Activated T-helper 2 cell treated with anti-CD3 and anti-CD28 coated beads, Interferon-gamma antibody, Interleukin-2, Interleukin-4, amounts not matched to agents 10 μg/mL and 5 μg/mL and 100 μg/mL, durations not matched to agents 14 hours and 24 hours and 36 hours (primary cell): ENCODE data around the gene MTMR1. TPM values are rescaled to one million over a fixed set of nuclear protein-coding genes. Genes with fewer than 3 reads are reported as not detected.

ENCODE experiments used
- DNase-seq: peaks from one replicate; pipeline ENCODE4 v3.0.0; 2021; ENCODE audit warnings: low spot score
- H3K27ac Mint-ChIP-seq: one replicate; pipeline ENCODE4 v1.8.0; 2021; ENCODE audit warnings: mixed read lengths
- H3K27me3 Mint-ChIP-seq: one replicate; pipeline ENCODE4 v1.8.0; 2021; ENCODE audit warnings: low read depth, mixed read lengths
- H3K36me3 Mint-ChIP-seq: one replicate; pipeline ENCODE4 v1.8.0; 2021; ENCODE audit warnings: low read depth, mixed read lengths
- H3K4me1 Mint-ChIP-seq: one replicate; pipeline ENCODE4 v1.8.0; 2021; ENCODE audit warnings: low read depth, mixed read lengths
- H3K4me3 Mint-ChIP-seq: one replicate; pipeline ENCODE4 v1.8.0; 2021; ENCODE audit warnings: low read depth, mild to moderate bottlenecking, moderate library complexity, mixed read lengths
- H3K9me3 Mint-ChIP-seq: one replicate; pipeline ENCODE4 v1.8.0; 2021; ENCODE audit warnings: mixed read lengths
- intact Hi-C: fragments of 100-400 bp; cut with micrococcal nuclease; formaldehyde crosslinking; loops from one replicate; pipeline ENCODE4 v1.15.1; 2023
- total RNA-seq: library from RNA; stranded (reverse); gene quantifications from 2 replicates; pipeline ENCODE4 v1.2.3, GENCODE V29; 2022

The MTMR1 gene
- total RNA-seq, 1 donor from 2014 or later: 32.5 TPM

DNA sequence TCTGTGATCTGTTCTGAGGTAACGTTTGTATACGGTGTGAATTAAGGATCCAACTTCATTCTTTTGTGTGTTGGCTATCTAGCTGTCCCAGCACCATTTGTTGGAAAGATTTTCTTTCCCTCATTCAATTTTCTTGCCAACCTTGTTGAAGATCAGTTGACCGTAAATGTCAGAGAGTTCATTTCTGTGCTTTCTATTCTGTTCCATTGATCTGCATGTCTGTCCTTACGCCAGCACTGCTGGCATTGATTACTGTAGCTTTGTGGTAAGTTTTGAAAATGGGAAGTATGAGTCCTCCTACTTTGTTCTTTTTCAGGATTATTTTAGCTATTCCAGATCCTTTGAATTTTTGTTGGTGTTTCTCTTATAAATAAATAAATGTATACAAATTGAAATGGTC is 60.8 kb downstream of the MTMR1 start:
- intact Hi-C loops: no loop called here
- Mint-ChIP-seq H3K27ac (no peak overlapping the region), H3K4me1 (no peaks in the 10 kb centered on the region), H3K27me3 (no peaks in the 10 kb centered on the region), H3K9me3 (no peaks in the 10 kb centered on the region), H3K36me3 (peaks cover 52% of the 10 kb centered on the region), H3K4me3 (no peak overlapping the region)
- no peak for DNase-seq

DNA sequence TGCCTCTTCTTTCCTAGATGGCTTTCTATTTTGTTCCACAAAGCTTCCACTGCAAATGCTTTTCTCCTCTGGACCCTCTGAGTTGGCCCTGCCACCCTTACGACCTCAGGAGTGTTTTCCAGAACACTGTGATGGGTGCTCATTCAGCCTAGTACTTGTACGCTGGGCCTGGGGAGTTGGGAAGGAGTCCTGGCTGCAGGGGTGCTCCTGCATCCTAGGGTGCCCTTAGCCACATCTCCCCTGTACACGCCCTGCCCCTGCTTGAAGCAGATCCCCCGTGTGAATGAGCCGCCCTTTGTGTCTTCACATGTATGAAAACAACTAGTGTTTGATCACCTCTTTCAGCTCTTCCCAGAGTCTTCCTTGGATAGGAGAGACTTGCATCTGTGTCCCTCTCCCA is 64.2 kb downstream of the MTMR1 start:
- H3K27ac Mint-ChIP-seq: no peak overlapping the region

DNA sequence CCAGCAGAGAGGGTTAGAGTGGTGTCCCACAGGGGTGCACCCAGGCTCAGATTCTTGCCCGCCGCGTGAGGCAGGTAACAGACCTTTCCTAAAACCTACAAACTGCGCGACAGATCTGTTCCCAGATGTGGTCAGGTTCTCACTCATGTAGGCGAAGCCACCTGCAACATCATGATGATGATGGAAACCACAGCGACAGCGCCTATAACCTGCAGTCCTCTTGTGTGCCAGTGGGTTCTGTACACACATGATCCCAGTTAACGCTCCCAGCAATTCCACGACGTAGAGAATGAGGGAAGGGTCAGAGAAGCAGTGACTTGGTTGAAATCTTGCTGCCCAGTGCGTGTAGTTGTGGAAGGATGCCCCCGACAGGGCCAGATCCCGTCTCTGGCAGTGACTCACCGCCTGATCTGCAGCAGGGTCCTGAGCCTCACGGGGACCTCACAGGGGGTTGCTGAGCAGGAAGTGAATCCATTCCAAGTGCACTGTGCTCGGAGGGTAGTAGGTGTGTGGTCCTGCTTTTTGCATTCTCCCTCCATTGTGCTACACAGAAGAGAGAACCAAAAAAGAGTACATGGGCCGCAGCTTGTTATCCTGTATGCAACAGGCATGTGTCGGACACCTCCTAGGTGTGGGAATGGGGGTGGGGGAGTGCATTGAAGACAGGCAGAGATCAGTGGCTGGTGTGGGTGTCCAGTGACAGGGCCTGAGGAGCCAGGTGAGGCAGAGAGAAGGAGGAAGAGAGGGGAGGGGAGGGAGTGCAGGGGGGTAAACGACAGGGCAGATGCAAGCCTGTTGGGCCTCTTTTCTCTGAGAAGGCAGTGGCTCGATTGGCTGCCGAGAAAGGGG is 66.6 kb downstream of the MTMR1 start:
- DNase-seq: no peak
- Mint-ChIP-seq H3K27me3 (no peaks in the 10 kb centered on the region), H3K4me3 (no peak overlapping the region), H3K9me3 (no peaks in the 10 kb centered on the region), H3K27ac (no peak overlapping the region), H3K36me3 (peaks cover 26% of the 10 kb centered on the region), H3K4me1 (no peaks in the 10 kb centered on the region)
- intact Hi-C loops: no loop called here

More for the DNA sequence above, 64.2 kb downstream of the MTMR1 start:
- Mint-ChIP-seq H3K4me3 (no peak overlapping the region), H3K9me3 (no peaks in the 10 kb centered on the region), H3K27me3 (no peaks in the 10 kb centered on the region), H3K4me1 (no peaks in the 10 kb centered on the region), H3K36me3 (peaks cover 41% of the 10 kb centered on the region)
- intact Hi-C loops: no loop called here
- DNase-seq: no peak

DNA sequence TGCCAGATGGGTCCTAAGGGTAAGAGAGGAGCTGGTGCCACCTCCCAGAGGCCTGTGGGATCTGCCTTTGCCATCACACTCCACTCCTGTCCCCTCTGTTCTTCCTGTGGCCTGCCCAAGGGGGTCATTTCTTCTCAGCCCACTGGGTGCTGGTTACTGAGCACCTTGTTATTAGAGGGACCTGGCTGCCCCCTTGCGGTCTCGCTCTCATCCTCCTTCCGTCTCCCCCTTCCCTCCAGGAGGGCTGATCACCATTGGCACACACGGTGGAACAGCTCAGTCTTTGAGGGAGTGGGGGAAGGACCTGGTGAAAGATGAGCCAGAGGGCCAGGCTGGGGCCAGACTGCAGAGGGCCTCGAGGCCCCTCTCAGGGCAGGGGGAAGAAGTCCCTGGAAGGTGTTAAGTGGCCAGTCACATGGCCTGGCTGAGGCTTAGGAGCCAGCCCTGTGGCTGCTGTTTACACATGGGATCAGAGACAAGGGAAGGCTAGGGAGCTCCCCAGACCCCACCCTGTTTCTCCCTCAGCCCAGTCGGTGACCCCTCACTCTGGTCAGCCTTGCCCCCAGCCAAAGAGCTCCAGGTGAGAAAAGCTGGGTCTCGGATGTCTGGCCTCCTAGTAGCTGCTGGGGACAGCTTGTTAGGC is 68.1 kb downstream of the MTMR1 start:
- no peaks in the 10 kb centered on the region for H3K4me1 Mint-ChIP-seq
- no peak for DNase-seq
- H3K4me3 Mint-ChIP-seq: no peak overlapping the region
- H3K9me3 Mint-ChIP-seq: no peaks in the 10 kb centered on the region
- H3K27ac Mint-ChIP-seq: no peak overlapping the region
- intact Hi-C loops: no loop called here
- H3K36me3 Mint-ChIP-seq: peaks cover 19% of the 10 kb centered on the region
- no peaks in the 10 kb centered on the region for H3K27me3 Mint-ChIP-seq

DNA sequence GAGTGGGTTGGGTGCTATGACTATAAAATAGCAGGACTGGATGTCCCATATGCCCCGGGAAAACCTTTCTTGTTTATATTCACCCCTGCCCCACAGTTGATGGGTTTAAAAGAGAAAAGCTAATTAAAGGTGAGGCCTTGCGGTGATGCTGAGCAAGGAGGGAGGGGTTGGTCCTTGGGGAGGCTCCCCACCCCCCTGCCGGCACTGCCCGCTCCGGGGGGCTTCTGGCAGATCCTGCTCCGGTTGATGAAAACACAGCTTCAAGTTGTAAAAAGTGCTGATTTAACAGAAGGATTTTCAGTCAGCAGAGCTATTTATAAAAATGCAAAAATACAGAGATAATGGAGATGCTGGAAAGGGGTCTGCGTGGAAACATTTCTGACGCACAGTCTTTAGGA is 68.6 kb downstream of the MTMR1 start:
- H3K27ac Mint-ChIP-seq: no peak overlapping the region
- DNase-seq: no peak
- H3K27me3 Mint-ChIP-seq: no peaks in the 10 kb centered on the region
- H3K9me3 Mint-ChIP-seq: no peaks in the 10 kb centered on the region
- peaks cover 19% of the 10 kb centered on the region for H3K36me3 Mint-ChIP-seq
- intact Hi-C loops: no loop called here
- H3K4me3 Mint-ChIP-seq: no peak overlapping the region
- no peaks in the 10 kb centered on the region for H3K4me1 Mint-ChIP-seq

DNA sequence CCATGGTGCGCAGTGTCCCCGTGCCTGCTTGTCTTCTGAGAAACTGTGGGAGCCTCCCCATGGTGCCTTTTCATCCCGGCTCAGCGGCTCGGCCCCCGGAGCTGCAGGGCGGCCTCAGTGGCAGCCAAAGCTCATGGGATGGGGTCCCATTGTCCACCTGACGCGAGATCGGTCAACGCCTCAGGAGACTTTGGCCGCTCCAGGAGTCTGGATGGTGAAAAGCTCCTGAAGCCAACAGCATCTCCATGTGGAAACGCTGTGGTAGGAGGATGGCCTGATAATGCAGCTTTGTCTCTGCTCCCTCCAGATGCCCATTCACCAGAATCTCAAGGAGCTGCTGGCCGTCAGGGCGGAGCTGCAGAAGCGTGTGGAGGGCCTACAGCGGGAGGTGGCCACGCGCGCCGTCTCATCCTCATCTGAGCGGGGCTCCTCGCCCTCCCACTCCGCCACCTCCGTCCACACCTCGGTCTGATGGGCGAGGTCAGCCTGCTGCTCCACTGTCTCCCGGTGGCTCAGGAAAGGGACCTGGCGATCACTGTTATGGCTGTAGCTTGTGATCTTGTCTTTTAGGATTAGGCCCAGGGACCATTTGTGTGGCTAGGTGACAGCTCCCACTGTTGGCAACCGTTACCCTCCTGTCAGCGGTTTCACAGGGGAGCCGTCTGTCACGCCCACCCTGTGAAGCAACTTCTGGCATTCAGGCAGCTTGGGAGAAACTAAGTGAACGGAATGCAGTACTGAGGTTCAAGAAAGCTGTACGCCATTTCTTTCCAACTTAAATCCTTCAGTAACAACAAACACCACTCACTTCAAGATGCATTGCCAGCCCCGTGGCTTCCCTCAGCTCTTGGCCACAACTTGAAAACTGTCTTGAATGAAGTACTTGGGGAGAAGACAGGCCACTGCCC is 69.3 kb downstream of the MTMR1 start:
- DNase-seq: no peak
- no peak overlapping the region for H3K4me3 Mint-ChIP-seq

DNA sequence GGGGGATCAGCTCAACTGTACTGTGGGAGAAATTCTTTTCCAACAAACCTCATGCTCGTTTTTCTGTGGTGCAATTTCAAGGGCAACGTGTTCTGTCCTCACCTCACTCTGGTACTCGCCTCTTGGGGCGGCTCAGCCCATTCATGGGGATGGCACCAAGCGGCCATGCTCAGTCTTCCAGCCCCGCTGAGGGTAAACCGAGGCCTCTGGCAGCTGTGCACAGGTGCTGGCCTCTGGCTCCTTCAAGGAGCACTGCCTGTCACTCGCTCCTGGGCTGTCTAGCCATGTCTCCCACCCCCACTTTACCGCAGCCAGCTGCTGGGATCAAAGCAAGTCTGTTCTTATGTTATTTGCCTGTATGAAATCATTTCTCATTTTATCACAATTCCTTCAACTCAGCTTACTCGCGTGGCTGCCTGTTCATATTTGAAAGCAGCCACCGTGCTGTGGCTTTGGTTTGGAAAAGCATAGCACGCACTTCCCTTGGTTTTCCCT is 70.2 kb downstream of the MTMR1 start:
- no peak overlapping the region for H3K27ac Mint-ChIP-seq
- peaks cover 2% of the 10 kb centered on the region for H3K4me1 Mint-ChIP-seq
- no peak overlapping the region for H3K4me3 Mint-ChIP-seq
- H3K27me3 Mint-ChIP-seq: no peaks in the 10 kb centered on the region
- intact Hi-C loops: no loop called here
- H3K36me3 Mint-ChIP-seq: peaks cover 10% of the 10 kb centered on the region
- DNase-seq: no peak
- no peaks in the 10 kb centered on the region for H3K9me3 Mint-ChIP-seq

More for the DNA sequence above, 69.3 kb downstream of the MTMR1 start:
- peaks cover 12% of the 10 kb centered on the region for H3K36me3 Mint-ChIP-seq
- H3K27ac Mint-ChIP-seq: no peak overlapping the region
- no peaks in the 10 kb centered on the region for H3K27me3 Mint-ChIP-seq
- intact Hi-C loops: no loop called here
- H3K9me3 Mint-ChIP-seq: no peaks in the 10 kb centered on the region
- no peaks in the 10 kb centered on the region for H3K4me1 Mint-ChIP-seq

DNA sequence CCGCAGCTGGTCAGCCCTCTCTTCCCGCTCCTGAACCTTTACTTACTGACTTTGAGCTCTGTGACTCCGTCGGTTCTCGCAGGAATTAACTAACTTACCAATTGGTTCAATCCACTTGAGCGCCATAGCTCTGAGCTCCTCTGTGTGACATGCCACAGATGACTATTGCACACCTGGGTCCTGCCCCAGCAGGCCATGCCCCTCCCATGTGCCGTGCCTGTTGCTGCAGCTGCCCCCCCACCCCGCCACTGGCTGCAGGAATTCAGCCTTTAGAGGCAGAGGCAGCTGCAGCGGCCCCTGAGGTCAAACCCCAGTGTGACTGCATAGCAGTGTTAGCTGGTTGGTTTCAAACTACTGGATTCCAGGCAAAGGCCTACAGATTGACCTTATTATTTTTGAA is 70.6 kb downstream of the MTMR1 start:
- DNase-seq: no peak
- Mint-ChIP-seq H3K36me3 (peaks cover 8% of the 10 kb centered on the region), H3K27ac (no peak overlapping the region), H3K4me1 (peaks cover 2% of the 10 kb centered on the region), H3K9me3 (no peaks in the 10 kb centered on the region), H3K4me3 (no peak overlapping the region), H3K27me3 (no peaks in the 10 kb centered on the region)
- intact Hi-C loops: no loop called here

DNA sequence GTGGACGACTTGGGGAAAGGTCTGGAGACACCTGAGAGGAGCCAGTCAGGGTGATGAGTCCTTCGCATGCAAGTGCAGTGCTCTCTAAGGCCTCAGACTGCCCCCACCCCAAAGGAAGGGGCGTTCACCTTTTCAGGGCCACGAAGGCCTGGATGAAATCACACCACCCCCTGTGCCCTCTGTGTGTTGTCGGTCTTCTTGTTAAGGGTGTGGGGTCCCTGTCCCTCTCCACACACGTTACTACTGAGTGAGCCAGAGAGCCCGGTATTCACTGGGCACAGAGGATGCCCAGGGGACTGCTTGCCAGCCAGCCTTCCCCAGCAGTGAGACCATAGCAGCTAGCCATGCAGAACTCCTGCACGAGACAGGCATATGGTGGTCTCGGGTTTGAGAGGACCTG is 72.0 kb downstream of the MTMR1 start:
- Mint-ChIP-seq H3K27me3 (no peaks in the 10 kb centered on the region), H3K9me3 (no peaks in the 10 kb centered on the region), H3K4me3 (no peak overlapping the region), H3K27ac (no peak overlapping the region), H3K36me3 (no peaks in the 10 kb centered on the region), H3K4me1 (peaks cover 2% of the 10 kb centered on the region)
- intact Hi-C loops: no loop called here
- DNase-seq: no peak

DNA sequence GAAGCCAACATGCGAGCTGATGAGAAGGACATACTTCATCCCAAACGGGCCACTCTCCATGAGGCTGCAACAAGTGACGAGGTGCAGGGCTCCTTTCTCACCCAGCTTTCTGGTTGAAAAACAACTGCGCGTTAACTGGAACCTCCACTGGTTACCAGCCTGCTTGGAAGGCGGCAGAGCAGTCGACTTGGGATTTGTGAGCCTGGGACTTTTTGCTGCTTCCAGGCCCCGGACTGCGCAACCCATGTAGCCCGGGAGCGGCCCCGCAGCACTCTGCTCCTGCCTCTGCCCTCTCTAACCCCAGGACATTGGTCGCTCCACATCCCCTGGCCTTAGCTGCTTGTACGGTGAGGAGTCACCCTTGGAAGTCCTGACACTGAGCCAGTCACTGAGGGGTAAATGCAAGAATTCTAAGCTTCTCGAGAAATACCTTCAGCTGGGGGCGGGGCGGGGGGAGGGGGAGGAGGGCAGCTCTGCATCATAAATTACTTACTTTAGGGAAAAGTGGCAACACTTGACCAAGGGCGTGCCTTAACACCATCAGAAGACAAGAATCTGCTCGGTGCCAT is 72.7 kb downstream of the MTMR1 start:
- intact Hi-C loops: no loop called here
- peaks cover 2% of the 10 kb centered on the region for H3K4me1 Mint-ChIP-seq
- H3K36me3 Mint-ChIP-seq: no peaks in the 10 kb centered on the region
- H3K9me3 Mint-ChIP-seq: no peaks in the 10 kb centered on the region
- no peak for DNase-seq
- H3K27me3 Mint-ChIP-seq: no peaks in the 10 kb centered on the region
- H3K4me3 Mint-ChIP-seq: no peak overlapping the region
- no peak overlapping the region for H3K27ac Mint-ChIP-seq

DNA sequence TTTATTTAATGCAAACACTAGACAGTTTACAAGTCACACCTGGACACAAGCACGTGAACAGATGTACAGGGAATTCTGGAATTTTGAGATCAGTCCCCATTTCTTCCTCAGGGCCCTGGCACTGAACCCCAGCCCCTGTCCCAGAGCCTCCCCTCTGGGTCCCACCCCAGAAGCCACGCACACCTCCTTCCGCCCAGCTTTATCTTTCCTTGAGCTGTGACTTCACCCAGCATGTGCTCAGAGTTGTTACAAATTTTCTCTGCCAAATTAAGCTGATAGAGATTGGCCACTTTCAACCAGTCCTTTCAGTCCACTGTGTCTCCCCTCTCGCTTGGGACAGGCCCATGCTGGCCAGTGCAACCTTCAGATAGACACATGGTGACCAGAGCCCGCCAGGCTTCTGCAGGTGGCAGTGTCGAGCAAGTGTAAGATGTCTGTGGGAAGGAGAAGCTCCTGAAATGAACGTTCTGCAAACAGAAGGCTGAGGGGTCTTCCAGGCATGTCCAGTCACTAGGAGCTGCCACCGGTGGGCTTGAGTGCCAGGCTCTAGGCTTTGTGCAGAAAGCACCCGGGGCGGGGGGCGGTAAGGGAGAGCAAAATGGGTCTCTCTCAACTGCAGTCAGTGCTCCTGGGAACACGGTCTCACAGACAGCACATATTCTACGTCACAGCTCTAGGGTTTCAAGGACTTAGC is 73.3 kb downstream of the MTMR1 start:
- H3K27me3 Mint-ChIP-seq: no peaks in the 10 kb centered on the region
- H3K4me1 Mint-ChIP-seq: peaks cover 2% of the 10 kb centered on the region
- H3K36me3 Mint-ChIP-seq: no peaks in the 10 kb centered on the region
- intact Hi-C loops: no loop called here
- no peaks in the 10 kb centered on the region for H3K9me3 Mint-ChIP-seq
- H3K4me3 Mint-ChIP-seq: no peak overlapping the region
- no peak for DNase-seq
- H3K27ac Mint-ChIP-seq: no peak overlapping the region

DNA sequence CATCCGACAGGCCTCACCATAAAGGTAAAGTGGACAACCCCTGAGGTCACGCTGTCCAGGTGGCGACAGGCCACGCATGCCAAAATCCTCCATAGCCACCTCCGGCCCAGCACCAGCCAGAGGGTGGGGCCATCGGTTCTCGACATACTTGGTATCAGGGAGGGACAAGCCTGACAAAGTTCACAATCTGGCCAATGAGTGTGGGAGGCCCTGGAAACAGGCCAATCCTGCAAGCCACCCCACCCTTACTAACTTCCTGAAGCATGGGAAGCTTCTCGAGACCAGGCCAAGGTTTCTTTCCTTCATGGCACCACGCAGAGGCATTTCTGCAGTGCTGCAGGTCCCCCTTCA is 73.8 kb downstream of the MTMR1 start:
- H3K36me3 Mint-ChIP-seq: no peaks in the 10 kb centered on the region
- intact Hi-C loops: no loop called here

More for the DNA sequence above, 73.8 kb downstream of the MTMR1 start:
- H3K9me3 Mint-ChIP-seq: no peaks in the 10 kb centered on the region
- H3K27ac Mint-ChIP-seq: no peak overlapping the region
- DNase-seq: no peak
- H3K27me3 Mint-ChIP-seq: no peaks in the 10 kb centered on the region
- H3K4me3 Mint-ChIP-seq: no peak overlapping the region
- H3K4me1 Mint-ChIP-seq: peaks cover 2% of the 10 kb centered on the region
